HG03025 (cell line): ENCODE results near the gene TEAD1.

Source experiments
- ATAC-seq: cut with Tn5 transposase; IDR thresholded peaks from one replicate; pipeline ENCODE4 v1.9.1; 2021; ENCODE audit warnings: mild to moderate bottlenecking, moderate library complexity; ENCODE audit not compliant: unreplicated experiment, low FRiP score

Gene TEAD1

DNA sequence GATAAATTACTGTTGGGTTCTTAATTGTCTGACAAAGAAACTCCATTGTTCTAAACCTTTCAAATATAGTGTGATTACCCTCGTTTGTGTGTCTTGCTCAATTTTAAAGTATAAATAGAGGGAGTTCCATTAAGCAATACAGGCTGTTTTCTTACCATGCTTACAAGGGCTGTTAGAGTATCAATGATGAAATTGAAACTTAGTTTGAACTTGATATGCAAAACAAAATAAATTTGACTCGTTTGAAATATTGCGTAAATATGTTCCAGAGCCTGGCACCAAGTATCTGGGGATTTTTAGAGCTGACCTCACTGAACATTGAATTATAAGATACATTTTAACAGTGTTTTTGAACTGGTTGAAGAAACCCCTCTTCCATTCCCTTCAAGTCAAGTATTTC is 31.7 kb downstream of the TEAD1 start:
- ATAC-seq = no peak

DNA sequence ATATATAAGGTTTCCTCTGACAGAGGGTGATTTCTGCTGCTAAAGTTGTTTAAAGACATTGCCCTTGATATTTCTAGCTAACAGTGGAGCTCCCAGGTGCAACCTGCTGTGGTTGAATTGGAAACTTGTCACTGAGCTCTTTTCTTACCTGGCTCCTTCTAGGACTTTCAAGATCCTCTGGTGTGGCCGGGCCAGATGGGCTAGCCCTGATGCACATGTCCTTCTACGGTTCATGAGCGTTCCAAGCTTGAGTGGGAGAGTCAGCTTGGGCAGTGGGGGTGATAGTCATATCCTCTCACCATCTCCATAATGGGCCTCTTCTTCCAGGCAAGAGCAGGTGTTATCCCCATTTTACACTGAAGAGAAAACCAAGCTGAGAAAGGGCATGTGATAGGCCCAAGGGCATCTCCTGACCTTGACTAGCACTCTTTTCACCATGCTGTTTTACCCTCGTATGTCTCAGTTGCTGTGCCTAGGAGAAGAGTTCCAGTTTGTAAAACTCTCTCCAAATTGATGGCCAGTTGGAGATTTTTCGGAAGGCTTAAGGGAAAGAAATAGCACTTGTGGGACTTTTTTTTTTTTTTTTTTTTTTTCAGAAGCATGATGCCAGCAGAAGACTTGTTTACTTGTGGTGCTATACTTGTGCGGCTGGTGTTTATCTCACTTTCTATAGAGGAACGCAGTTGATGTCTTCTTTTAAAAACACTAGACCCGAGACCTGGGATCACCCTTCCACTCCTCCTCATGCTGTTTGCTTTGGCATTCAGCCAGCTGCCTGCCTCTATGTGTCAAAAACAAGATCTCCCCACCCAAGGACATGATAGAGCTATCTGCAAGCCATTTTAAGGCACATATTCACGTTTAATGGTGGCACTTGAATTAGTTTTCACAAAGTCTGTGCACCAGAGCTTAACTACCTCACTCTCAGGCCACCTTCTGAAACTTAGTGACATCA is 32.6 kb downstream of the TEAD1 start:
- no peak for ATAC-seq

DNA sequence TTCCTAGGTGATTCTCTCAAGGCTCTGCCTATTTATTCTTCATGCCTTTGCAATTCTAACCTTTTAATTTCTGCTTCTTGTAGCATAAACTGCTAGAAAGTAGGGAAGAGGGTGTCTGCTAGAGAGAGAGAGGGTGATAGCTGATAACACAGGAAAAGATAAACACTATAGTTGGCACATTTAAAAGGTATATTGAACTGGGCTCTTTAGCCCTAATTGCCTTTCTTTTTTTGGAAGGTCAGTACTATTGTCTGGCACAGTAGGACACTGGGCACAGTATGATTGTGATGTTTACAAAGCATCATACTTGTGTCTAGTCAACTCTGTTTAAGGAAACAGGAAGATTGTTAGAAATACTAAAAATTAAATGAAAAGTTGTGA is 33.3 kb downstream of the TEAD1 start:
- ATAC-seq = no peak

DNA sequence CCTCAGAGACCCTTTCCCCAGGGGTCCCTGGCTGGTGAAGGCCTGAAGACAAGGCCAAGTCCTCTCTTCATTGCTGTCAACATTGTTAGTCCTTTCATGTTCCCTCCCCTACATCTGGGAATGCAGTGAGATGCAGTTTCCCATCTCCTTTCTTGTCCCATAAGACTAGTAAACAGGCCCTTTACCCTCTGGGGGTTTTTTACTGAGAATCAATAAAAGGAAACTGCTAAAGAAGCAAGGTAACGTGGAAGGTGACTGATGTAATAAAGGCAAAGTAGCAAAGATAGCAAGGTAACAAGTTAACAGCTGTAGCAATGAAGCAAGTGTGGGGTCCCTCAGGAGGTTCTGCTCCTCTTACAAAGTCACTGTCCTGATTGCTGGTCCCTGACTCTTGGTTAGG is 37.3 kb downstream of the TEAD1 start:
- no peak for ATAC-seq

DNA sequence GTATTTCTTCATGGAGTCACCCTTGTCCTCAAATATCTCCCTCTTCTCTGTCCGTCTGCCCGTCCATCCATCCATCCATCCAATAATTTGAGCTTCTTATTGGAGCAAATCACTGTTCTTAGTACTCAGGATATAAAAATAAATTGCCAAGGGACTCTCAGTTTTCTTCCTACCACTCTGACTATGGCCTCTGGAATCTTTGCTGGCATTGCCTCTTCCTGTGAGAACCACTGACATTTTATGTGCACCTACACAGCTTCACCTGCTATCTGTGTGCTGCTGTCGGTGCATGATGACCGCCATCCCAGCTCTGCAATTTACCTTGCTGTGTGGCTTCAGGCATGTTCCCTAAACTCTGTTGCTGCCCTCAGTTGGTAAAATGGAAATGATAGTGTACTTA is 37.9 kb downstream of the TEAD1 start:
- no peak for ATAC-seq

DNA sequence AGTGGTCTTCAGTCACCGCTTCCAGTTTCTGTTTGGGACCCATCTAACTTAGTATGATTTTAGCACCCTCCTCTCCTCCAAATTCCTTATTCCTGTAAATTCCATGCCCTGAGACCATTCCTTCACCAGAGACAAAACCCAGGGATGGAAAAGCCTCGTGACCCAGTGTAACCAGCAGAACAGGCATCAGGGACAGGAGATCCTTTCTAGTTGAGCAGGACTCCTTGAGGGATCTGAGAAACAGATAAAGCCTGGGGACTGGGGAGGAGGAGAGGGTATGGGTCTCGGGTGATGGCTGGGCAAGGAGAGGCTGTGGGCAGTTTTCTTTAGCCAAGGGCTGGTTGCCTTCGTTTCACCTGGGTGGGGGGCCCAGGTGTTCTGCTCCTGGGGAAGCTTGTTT is 40.9 kb downstream of the TEAD1 start:
- no peak for ATAC-seq

DNA sequence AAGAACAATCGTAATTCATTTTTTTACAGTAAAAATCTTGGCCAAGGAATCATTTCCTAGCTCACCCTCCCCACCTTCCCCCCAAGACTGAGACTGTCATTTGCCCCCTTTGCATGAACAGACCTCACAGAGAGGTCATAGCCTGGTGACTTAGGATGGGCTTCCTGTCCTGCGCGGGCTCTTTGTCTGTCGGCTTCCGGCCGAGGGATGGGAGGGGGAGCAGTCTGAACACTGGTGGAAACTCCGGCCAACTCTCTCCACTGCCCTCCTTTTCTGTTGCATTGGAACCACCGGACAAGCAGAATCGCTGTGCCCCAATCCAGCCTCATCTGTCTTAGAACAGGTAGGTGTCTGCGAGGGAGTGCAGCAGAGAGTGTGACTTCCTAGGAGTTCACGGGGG is 41.7 kb downstream of the TEAD1 start:
- no peak for ATAC-seq

DNA sequence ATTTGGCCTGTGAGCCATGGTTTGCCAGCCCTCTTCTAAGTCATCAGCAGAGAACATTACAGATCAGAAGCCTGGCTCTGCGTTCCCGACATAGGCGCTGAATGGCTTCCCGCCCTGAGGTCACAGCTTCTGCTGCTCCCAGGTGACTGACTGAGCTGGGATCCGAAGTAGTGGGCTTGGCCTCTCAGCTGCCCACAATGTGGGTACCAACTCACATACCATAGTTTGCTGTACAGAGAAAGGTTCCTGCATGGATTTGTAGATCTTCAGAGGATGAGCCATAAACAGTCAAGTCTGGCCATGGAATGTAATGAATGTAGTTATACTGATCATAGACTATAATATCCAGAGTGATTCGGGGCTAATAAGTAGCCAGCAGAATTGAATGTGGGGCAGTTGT is 42.6 kb downstream of the TEAD1 start:
- ATAC-seq = no peak

DNA sequence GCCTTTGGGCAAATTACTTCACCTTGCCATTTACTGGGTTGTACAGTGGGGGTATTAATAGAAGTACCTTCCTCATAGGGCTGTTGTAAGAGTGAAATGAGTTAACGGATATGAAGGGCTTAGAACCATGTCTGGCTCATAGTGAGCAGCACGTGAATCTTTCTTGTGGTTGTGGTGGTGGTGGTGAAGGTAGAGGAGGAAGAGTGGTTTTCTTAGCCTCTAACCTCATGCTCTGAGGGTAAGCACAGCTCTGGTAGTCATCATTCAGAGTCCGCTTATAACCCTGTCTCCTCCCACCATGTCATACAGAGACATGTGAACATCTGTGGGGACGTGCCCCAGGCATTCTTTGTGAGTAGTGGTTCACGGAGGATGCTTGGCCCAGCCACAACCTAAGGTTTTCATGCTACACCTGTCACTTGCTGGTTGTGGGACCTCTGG is 43.6 kb downstream of the TEAD1 start:
- peak; percentile 93 for ATAC-seq

DNA sequence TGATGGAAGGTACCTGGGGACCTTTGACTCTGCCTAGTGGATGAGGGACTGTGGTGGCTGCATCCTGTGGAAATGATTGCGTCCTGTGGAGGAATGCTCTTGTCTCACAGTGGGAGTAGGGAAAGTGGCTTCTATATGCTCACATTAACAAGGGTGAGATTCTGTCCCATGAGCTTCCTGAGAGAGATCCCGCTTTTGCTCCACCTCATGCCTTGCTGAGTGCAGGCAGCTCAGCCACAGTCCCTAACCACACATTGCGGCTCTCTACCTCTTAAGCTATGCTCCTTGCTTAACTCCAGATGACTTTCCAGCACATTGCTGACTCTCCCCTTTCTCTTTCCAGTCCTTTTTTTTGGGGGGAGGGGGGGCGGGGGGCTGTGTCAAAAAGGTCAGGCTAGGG is 45.0 kb downstream of the TEAD1 start:
- no peak for ATAC-seq

DNA sequence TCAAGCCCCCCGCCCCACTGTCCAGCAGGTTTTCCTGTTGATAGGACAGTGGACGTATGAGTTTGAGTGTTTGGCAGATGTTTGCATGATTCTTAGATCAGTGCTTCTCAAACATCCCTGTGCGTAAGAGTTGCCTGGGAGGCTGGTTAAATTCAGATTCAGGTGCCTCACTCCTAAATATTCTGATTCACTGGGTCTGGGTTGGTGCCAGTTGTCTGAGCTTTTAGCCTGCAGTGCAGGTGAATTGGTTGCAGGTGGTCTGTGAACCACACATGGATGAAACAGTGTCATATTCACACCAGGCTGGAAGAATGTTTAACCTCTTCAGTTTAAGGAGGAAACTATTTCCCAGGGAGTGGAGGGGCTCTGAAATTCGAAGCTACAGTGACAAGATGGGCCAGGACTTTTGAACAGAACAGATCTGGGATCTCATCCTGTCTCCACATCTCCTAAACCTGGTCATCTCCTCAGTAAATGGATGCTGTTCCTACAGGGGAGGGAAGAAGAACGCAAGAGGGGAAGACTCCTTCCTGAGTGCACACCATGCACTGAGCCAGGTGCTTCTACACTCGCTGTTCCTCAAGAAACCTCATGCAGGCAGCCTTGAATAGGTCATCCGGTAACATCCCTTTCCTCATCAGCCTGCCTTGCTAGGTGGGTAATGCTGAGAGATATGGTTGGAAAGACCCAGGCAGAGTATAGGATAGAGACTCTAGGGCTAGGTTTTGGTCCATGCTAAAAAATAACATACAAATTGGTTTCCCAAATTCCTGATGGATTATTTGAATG is 47.8 kb downstream of the TEAD1 start:
- ATAC-seq = no peak

DNA sequence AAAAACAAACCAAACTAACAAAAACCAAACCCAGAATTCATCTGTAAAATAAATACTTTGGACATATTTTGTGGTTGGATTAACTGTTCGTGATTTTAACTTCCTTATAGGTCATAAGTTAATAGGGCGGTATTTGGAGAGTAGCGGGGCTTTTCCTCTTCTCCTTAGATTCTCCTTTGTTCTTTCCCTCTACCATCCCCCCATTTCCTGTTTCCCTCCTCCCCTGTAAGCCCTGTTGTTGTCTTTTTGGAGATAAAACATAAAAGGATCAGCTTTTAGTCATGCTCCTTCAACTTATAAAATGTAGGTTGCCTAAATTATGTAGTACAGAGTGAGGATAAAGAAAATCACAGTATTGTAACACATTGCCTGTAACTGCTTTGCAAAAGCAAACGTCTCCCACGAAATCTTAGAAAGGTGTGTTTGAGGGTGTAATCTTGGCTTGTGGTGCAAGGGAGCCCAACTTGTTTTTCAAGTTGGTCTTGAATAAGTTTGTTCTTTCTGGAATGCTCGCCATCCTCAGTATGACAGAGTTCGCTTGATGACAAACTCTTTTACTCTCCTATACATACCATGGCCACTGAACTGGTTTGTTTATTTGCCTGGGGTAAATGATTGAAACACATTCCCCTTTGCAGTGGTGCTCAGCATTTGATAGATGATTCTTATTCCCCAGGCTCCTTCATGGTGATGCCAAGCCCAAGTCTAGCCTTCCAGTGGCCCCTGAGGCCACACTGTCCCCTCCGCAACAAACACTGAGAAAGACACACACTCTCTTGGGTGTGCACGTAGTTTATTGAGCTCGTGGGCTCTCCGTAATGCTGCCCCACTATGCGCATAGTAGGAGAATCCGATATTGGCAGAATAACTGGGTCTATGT is 49.4 kb downstream of the TEAD1 start:
- ATAC-seq = no peak

DNA sequence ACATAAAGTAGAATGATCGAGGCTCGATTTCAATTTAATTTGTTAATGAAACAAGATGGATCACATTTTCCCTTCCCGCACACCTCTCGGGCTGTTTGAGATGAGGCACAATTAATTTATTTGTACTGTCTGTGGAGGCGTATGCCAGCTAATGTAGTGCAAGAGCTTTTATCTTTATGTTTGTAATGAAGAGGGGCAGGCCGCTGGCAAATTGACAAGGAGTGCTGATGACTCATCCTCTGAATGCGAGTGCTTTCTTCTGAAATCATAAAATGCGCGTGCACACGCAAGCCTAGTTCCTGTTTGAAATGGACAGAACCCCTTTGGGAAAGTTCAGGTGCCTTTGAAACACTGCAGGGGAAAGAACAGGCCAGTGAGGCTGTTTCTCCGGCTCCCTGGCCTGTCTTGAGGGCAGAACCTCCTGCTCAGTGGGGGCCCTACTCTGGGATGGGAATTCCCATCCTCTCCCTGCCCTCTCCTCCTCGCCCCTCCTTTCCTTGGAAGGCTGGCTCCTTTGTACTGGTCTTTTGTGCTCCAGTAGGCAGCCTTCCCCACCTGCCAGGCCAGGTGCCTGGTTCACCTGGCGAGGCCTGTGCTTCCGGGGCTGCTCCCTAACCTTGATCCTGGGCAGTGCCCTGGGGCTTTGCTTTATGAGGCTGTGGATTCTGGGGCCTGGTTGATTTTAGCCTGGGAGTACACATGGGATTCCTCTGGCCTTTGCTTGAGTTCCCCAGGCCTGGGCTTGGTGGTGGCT is 50.3 kb downstream of the TEAD1 start:
- no peak for ATAC-seq

DNA sequence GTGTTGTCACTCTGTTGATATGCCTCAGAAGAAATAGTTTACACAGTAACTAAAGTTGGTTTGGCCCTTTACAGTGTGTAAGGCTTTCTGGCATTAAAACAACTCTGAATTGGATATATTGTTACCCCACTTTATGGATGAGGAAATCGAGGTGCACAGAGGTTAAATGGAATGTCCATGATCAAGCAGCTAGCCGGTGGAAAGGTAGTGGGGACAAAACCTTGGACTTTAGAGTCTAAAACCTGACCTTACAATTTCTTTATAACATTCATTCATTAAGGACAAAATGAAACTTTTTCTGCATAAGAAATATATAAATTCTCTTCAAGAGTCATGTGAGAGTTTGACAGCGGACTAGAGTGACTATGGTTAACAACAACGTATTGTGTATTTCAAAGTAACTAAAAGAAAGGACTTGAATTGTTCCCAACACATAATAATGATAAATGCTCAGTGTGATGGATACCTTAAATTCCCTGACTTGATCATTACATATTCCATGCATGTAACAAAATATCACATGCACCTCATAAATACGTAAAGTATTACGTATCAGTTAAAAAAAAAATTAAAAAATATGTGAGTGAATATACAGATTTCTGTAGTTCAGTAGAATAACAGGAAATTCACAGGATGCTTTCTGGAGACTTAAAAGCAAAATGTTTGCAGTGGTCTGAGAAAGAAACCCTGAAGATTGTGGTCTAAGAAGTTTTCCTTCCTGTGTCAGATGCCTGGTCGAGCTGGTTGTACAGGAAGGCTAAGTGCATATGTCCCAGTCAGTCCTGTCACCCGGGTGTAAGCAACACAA is 51.0 kb downstream of the TEAD1 start:
- ATAC-seq = no peak

DNA sequence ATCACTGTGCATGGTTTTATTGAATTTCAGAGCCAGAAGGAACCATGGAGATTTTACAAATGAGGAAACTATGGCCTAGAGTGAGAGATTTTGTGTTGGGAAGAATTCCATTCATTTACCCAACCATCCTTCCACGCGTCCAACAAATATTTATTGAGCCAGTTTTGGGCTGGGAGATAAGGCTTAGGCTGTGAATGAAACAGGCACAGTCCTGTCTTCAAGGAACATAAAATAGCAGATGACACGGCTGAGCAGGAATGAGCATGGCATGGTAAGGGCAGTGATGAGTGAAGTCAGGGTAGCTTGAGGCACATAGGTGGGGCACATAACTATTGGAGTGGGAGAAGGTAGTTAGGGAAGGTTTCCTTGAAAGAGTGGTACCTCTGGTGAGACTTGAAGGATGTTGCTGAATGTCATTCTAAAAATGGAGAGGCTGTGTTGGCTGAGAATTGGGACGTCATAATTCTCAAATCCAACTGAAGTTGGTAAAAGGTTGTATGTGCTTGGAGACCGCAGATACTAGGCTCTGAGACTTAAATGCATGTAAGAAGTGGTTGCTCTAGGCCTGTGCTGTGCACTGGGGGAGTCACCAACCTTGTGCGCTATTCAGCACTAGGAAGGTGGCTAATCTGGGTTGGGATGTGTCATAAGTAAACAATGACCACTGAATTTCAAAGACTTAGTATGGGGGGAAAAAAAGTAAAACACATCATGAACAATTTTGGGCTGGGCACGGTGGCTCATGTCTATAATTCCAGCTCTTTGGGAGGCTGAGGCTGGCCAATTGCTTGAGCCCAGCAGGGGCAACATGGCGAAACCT is 51.9 kb downstream of the TEAD1 start:
- no peak for ATAC-seq

DNA sequence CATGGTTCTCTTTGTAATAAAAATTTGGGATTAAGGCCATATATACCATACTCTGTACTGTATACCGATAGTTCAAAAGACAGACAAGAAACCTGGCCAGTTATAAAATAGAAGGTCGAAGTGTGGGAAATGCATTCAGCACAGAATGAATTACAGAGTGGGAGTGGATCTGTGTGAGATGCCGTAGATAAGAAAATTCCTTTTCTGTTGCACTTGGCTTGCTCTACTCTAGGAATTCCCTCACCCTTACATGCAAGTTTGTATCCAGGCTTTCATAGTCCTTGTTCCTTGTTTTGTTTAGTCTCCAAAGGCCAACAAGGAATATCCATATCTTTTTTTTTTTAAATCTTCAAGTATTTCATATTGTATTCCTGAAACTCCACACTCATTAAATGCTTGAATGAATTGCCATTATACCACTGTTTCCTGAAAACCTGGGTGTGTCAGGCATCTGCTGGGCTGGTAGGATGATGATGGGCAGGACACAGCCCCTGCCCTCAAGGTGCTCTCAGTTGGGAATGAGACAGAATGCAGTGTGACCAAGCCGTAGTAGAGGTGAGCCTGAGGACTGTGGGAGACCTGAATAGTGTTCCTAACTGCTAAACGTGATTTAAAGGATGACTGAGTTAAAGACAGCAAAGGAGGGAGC is 53.5 kb downstream of the TEAD1 start:
- no peak for ATAC-seq

DNA sequence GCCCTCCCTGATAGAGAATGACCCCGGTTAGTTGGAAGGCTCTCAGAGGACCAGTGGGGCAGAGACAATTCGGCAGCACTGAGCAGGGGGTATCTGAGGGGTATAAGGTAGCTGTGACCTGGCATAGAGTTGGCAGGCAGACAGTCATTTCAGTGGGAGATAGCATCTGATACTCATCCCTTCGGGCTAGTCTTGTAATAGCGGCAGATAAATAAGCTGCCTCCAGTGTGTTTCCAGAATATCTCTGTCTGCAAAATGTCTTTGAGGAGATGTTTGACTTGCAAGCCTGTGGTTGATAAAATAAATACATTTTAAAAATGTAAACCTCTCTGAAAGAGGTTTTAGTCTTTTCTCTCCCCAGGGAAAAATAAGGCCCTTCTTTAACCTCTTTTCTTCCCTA is 54.2 kb downstream of the TEAD1 start:
- ATAC-seq = no peak

DNA sequence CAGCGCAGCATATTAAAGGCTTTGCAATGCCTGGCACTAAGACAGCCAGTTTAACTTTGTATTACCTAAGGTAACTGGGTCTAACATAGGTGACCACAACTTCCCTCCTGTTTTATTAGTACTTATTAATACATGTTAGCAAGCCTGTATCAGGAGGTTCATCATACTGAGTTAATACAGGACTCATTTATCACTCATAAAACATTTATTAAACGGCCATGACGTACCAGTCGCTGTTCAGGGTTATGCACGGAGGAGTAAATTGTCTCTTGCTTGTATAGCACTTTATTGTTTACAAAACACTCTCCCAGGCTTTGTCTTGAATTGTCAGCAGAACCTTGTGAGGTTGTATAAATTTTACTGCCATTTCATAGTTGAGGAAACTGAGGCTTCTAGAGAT is 55.7 kb downstream of the TEAD1 start:
- no peak for ATAC-seq
